Measurements from ENCODE around the gene UBE4B.

DNA sequence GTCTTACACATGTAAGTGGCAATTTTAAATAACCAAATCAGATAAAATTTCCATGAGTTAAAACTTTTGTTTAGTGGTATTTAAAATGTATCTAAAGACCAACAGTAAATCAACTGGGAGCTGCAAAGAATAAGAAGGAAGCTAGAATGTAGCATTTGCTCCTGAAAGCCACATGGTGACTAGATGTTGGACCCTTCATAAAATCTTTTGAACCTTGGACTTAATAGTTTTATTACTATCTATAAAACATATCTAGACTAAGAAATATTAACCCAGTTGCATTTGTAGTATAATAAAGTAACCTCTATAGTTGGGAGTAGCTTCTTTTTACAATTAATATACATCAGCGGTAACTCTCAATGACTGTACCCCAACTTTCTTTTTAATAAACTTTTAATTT is 72.1 kb downstream of the UBE4B start:
- no peak for TF ChIP-seq EZH2phosphoT487 (IDR thresholded peaks at IDR 0.05; ENCODE audit: low read depth, severe bottlenecking, unreplicated experiment)
- TF ChIP-seq, protein P1, sequence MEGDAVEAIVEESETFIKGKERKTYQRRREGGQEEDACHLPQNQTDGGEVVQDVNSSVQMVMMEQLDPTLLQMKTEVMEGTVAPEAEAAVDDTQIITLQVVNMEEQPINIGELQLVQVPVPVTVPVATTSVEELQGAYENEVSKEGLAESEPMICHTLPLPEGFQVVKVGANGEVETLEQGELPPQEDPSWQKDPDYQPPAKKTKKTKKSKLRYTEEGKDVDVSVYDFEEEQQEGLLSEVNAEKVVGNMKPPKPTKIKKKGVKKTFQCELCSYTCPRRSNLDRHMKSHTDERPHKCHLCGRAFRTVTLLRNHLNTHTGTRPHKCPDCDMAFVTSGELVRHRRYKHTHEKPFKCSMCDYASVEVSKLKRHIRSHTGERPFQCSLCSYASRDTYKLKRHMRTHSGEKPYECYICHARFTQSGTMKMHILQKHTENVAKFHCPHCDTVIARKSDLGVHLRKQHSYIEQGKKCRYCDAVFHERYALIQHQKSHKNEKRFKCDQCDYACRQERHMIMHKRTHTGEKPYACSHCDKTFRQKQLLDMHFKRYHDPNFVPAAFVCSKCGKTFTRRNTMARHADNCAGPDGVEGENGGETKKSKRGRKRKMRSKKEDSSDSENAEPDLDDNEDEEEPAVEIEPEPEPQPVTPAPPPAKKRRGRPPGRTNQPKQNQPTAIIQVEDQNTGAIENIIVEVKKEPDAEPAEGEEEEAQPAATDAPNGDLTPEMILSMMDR (IDR thresholded peaks at IDR 0.05; ENCODE audit: poor library complexity) = no peak

Data from hepatocyte (in vitro differentiated cells).